ENCODE results near the gene GTF3C1. TPM values are rescaled to one million over a fixed set of nuclear protein-coding genes. Genes with fewer than 3 reads are reported as not detected.

Gene GTF3C1
- total and polyA plus RNA-seq, 8 donors = 22.3 to 227 (median 61.0) TPM

GRCh38 chr16:27425961-27426360 lies 123.8 kb downstream of the GTF3C1 start:
- TF ChIP-seq POLR2AphosphoS5 (IDR thresholded peaks at IDR 0.05) (no peak), CTCF (IDR thresholded peaks at IDR 0.05) (no peak), EP300 (IDR thresholded peaks at IDR 0.05) (no peak), POLR2A (IDR thresholded peaks at IDR 0.05) (no peak)
- Histone ChIP-seq H3K9me3 (peaks cover 0 to 26% (median 19%) of the 10 kb centered on the region in 4 donors), H3K27ac (no peak overlapping the region), H3K36me3 (no peaks in the 10 kb centered on the region), H3K4me3 (no peak overlapping the region), H3K27me3 (peaks cover 0 to 19% (median 5%) of the 10 kb centered on the region in 3 donors), H3K4me1 (no peaks in the 10 kb centered on the region)
- 93 to 96% (median 94%) methylated on average over 1 of the region's 1 CpG for WGBS, 5 donors
- intact Hi-C loops (cut with DNase I; ENCODE audit: low total_unique reads) = no loop called here
- DNase-seq = no peak

DNA sequence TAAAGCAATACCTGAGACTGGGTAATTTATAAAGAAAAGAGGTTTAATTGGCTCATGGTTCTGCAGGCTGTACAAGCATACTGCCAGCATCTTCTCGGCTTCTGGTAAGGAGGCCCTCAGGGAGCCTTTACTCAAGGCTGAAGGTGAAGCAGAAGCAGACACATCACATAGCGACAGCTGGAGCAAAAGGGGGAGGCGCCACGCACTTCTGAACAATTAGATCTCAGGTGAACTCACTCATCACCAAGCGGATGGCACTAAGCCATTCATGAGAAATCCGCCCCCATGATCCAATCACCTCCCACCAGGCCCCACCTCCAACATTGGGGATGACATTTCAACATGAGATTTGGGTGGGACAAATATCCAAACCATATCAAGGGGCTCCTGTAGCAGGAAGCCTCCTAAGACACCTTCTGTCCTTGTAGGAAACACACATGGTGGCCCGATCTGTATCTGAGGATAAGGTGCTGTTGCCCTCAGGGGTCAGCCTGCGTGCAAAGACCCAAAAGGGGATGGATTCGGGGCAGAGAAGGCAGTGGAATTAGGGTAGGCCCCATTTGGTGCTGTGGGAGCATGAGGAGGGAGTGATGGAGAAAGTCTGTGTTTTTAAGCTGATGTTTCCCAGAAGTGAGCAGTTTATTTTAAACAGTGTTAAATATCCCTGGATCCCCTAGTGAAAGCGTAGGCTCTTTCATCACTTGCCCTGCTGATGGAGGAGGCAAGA lies 124.8 kb downstream of the GTF3C1 start:
- Histone ChIP-seq H3K9me3 (peaks cover 0 to 28% (median 19%) of the 10 kb centered on the region in 4 donors), H3K4me3 (no peak overlapping the region), H3K27me3 (peaks cover 0 to 9% (median 5%) of the 10 kb centered on the region in 3 donors), H3K36me3 (no peaks in the 10 kb centered on the region), H3K27ac (no peak overlapping the region), H3K4me1 (no peaks in the 10 kb centered on the region)
- WGBS, 5 donors = 81 to 89% (median 86%) methylated on average over 10 of the region's 10 CpGs
- no peak for TF ChIP-seq EP300 (IDR thresholded peaks at IDR 0.05)
- intact Hi-C loops (cut with DNase I; ENCODE audit: low total_unique reads) = no loop called here
- no peak for DNase-seq

- peaks cover 0 to 28% (median 19%) of the 10 kb centered on the region in 4 donors for H3K9me3 ChIP-seq
- no peak for DNase-seq
- intact Hi-C loops (cut with DNase I; ENCODE audit: low total_unique reads) = no loop called here
- no peaks in the 10 kb centered on the region for H3K4me1 ChIP-seq
- no peak overlapping the region for H3K27ac ChIP-seq
- H3K27me3 ChIP-seq = no peaks in the 10 kb centered on the region
- TF ChIP-seq CTCF (IDR thresholded peaks at IDR 0.05) (no peak), EP300 (IDR thresholded peaks at IDR 0.05) (no peak), POLR2AphosphoS5 (IDR thresholded peaks at IDR 0.05) (no peak), POLR2A (IDR thresholded peaks at IDR 0.05) (no peak)
- no peak overlapping the region for H3K4me3 ChIP-seq
- no peaks in the 10 kb centered on the region for H3K36me3 ChIP-seq
These were observed 127.6 kb downstream of the GTF3C1 start for GRCh38 chr16:27421961-27422740.

- Histone ChIP-seq H3K36me3 (no peaks in the 10 kb centered on the region), H3K9me3 (peaks cover 0 to 14% (median 7%) of the 10 kb centered on the region in 4 donors), H3K27me3 (no peaks in the 10 kb centered on the region), H3K4me1 (no peaks in the 10 kb centered on the region), H3K27ac (no peak overlapping the region), H3K4me3 (no peak overlapping the region)
- intact Hi-C loops (cut with DNase I; ENCODE audit: low total_unique reads) = no loop called here
- DNase-seq = no peak
- WGBS, 5 donors = 79 to 86% (median 83%) methylated on average over 4 of the region's 4 CpGs
- TF ChIP-seq POLR2A (IDR thresholded peaks at IDR 0.05) (no peak), CTCF (IDR thresholded peaks at IDR 0.05) (no peak), EP300 (IDR thresholded peaks at IDR 0.05) (no peak), POLR2AphosphoS5 (IDR thresholded peaks at IDR 0.05) (no peak)
These were observed 132.6 kb downstream of the GTF3C1 start for GRCh38 chr16:27417047-27417671.
